CD4-positive, CD25-positive, alpha-beta regulatory T cell (primary cell): ENCODE measurements around the gene KCNQ1. TPM values are rescaled to one million over a fixed set of nuclear protein-coding genes. Genes with fewer than 3 reads are reported as not detected.

Source experiments
- ATAC-seq, 2 donors: fragments of 150-1000 bp; cut with Tn5 transposase; one replicate each; pipeline ENCODE4 v1.10.0; 2021; ENCODE audit warnings: low read depth in 2 of 2, moderate number of reproducible peaks in 2 of 2, moderate library complexity in 1 of 2
- DNase-seq, 3 donors: peaks; one replicate each; pipeline versions ENCODE4 v3.0.0 to v3.0.0-alpha.2; 2012 to 2022; ENCODE audit warnings: mixed read lengths in 1 of 3
- H3K27ac ChIP-seq: one replicate; pipeline ENCODE4 v1.7.0; 2013; ENCODE audit warnings: mild to moderate bottlenecking, low read length; ENCODE audit not compliant: insufficient read depth, poor library complexity, severe bottlenecking
- H3K27me3 ChIP-seq: one replicate; pipeline ENCODE4 v1.7.0; 2013; ENCODE audit warnings: low read length; ENCODE audit not compliant: control insufficient read depth, insufficient read depth
- H3K36me3 ChIP-seq: one replicate; pipeline ENCODE4 v1.7.0; 2013; ENCODE audit warnings: mild to moderate bottlenecking, low read length, moderate library complexity; ENCODE audit not compliant: control insufficient read depth, insufficient read depth
- H3K4me1 ChIP-seq: 2 replicates; pipeline ENCODE4 v1.7.0; 2013; ENCODE audit warnings: mild to moderate bottlenecking, low read length; ENCODE audit not compliant: insufficient read depth, control insufficient read depth, poor library complexity, severe bottlenecking
- H3K4me3 ChIP-seq: one replicate; pipeline ENCODE4 v1.7.0; 2013; ENCODE audit warnings: low read depth, mild to moderate bottlenecking, low read length, moderate library complexity
- H3K9me3 ChIP-seq, 2 experiments: 1 replicate in 1 of 2; 2 replicates in 1 of 2; pipeline ENCODE4 v1.7.0; 2013; ENCODE audit warnings: low read length in 2 of 2, mild to moderate bottlenecking in 1 of 2, moderate library complexity in 1 of 2; ENCODE audit not compliant: control insufficient read depth in 2 of 2
- H3K27ac Mint-ChIP-seq, 3 donors: one replicate each; pipeline ENCODE4 v1.8.0; 2020 to 2022; ENCODE audit warnings: mild to moderate bottlenecking in 3 of 3, mixed read lengths in 3 of 3, moderate library complexity in 2 of 3
- H3K27me3 Mint-ChIP-seq: one replicate; pipeline ENCODE4 v1.8.0; 2022; ENCODE audit warnings: mild to moderate bottlenecking, mixed read lengths
- H3K36me3 Mint-ChIP-seq: one replicate; pipeline ENCODE4 v1.8.0; 2020; ENCODE audit warnings: mixed read lengths
- H3K4me1 Mint-ChIP-seq, 4 donors: one replicate each; pipeline ENCODE4 v1.8.0; 2020 to 2022; ENCODE audit warnings: mixed read lengths in 4 of 4, mild to moderate bottlenecking in 1 of 4
- H3K4me3 Mint-ChIP-seq, 4 donors: one replicate each; pipeline ENCODE4 v1.8.0; 2020 to 2022; ENCODE audit warnings: mild to moderate bottlenecking in 4 of 4, mixed read lengths in 4 of 4, moderate library complexity in 3 of 4
- H3K9me3 Mint-ChIP-seq, 7 donors: one replicate each; pipeline ENCODE4 v1.8.0; 2020 to 2022; ENCODE audit warnings: mixed read lengths in 7 of 7, mild to moderate bottlenecking in 3 of 7, moderate library complexity in 2 of 7
- polyA plus RNA-seq, 4 donors: library from polyadenylated mRNA; unstranded; fragments of 300-500 nt; fragmentation: Illumina TruSeq; gene quantifications; one replicate each; pipeline ENCODE4 v1.2.3, GENCODE V29; 2021
- total RNA-seq: library from RNA; stranded (reverse); gene quantifications from one replicate; pipeline ENCODE4 v1.2.3, GENCODE V29; 2022

Gene KCNQ1
- total and polyA plus RNA-seq, 5 donors from 2014 or later: 5.5 to 13.4 (median 6.8) TPM

DNA sequence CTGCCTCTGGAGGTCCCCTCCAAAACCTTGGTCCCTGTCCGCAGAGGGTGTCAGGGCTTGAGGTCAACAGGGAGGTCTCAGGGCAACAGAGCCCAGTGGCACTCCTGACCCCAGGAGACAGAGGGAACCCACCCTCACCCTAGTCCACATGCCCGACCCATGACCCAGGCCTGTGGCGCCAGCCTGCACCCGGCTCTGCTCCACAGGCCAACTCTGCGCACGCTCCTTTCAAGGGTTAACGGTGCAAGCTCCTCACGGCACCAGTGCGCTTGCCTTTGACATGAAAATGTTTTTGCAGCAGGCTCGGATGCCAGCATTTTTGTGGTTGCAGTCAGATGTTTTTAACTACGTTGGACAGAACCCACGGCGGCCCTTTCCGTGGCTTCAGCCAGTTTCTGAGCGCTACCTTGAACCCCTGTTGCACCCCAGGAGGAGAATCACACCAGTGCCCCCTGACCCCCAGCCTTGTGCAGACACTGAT is 372.2 kb downstream of the KCNQ1 start:
- Histone ChIP-seq H3K27ac (no peak overlapping the region), H3K4me3 (no peak overlapping the region), H3K9me3 (peaks cover 4 to 23% of the 10 kb centered on the region in 2 experiments), H3K36me3 (no peaks in the 10 kb centered on the region), H3K27me3 (no peaks in the 10 kb centered on the region), H3K4me1 (peaks cover 6% of the 10 kb centered on the region)
- H3K4me1 Mint-ChIP-seq: peaks cover 0 to 8% (median 2%) of the 10 kb centered on the region in 4 donors
- no peak overlapping the region for H3K27ac Mint-ChIP-seq
- no peak overlapping the region for H3K4me3 Mint-ChIP-seq
- no peaks in the 10 kb centered on the region for H3K27me3 Mint-ChIP-seq
- ATAC-seq (no peak), DNase-seq (no peak)
- H3K36me3 Mint-ChIP-seq: peaks cover 16% of the 10 kb centered on the region
- peaks cover 0 to 38% (median 5%) of the 10 kb centered on the region in 7 donors for H3K9me3 Mint-ChIP-seq

DNA sequence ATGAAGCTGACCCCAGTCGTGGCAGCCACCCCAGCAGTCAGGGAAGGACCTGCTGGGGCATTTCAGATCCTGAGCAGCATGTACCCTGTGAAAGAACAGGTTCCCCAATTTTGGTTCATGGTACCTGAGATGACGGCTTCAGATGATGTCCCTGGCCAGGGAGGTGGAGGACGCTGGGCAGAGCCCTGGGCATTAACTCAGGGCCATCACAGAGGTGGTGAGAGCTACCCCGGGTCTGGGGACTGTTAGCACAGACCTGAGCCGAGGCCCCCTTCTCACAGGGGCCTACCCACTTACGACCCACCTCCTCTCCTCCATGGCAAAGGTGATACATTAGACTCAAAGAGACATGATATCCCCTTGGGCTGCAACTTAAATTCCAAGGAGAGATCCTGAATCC is 372.6 kb downstream of the KCNQ1 start:
- H3K27me3 Mint-ChIP-seq: no peaks in the 10 kb centered on the region
- Histone ChIP-seq H3K36me3 (no peaks in the 10 kb centered on the region), H3K27me3 (no peaks in the 10 kb centered on the region), H3K27ac (no peak overlapping the region), H3K9me3 (peaks cover 4 to 25% of the 10 kb centered on the region in 2 experiments), H3K4me1 (peaks cover 2% of the 10 kb centered on the region), H3K4me3 (no peak overlapping the region)
- no peak for DNase-seq
- H3K36me3 Mint-ChIP-seq: peaks cover 17% of the 10 kb centered on the region
- peaks cover 0 to 8% (median 2%) of the 10 kb centered on the region in 4 donors for H3K4me1 Mint-ChIP-seq
- no peak for ATAC-seq
- no peak overlapping the region for H3K4me3 Mint-ChIP-seq
- H3K9me3 Mint-ChIP-seq: peaks cover 0 to 42% (median 5%) of the 10 kb centered on the region in 7 donors
- H3K27ac Mint-ChIP-seq: no peak overlapping the region

DNA sequence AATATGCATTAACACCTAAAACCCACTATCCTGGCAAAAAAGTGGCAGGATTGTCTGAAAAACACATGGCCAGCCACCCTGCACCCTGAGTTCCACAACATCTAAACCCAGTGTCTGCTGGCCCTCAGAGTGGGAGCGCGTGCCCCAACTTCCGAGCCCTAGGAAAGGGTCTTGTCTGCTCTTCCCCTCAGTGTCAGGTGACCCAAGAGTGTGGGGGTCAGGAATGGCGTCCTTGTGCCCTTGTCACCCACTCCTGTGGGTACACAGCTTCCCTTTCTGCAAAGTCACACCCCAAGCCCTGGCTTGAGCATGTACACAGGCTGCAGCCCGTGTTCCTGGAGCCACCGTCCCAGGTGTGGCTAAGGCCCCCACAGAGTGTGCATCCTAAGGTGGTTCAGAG is 373.2 kb downstream of the KCNQ1 start:
- Mint-ChIP-seq H3K4me3 (no peak overlapping the region), H3K27ac (no peak overlapping the region), H3K36me3 (peaks cover 23% of the 10 kb centered on the region), H3K9me3 (peaks cover 0 to 46% (median 7%) of the 10 kb centered on the region in 7 donors), H3K4me1 (peaks cover 0 to 4% (median 2%) of the 10 kb centered on the region in 4 donors), H3K27me3 (no peaks in the 10 kb centered on the region)
- peaks cover 4 to 31% of the 10 kb centered on the region in 2 experiments for H3K9me3 ChIP-seq
- no peak for DNase-seq
- ATAC-seq: no peak
- H3K27ac ChIP-seq: no peak overlapping the region
- H3K4me1 ChIP-seq: no peaks in the 10 kb centered on the region
- H3K4me3 ChIP-seq: no peak overlapping the region
- no peaks in the 10 kb centered on the region for H3K27me3 ChIP-seq
- H3K36me3 ChIP-seq: no peaks in the 10 kb centered on the region

DNA sequence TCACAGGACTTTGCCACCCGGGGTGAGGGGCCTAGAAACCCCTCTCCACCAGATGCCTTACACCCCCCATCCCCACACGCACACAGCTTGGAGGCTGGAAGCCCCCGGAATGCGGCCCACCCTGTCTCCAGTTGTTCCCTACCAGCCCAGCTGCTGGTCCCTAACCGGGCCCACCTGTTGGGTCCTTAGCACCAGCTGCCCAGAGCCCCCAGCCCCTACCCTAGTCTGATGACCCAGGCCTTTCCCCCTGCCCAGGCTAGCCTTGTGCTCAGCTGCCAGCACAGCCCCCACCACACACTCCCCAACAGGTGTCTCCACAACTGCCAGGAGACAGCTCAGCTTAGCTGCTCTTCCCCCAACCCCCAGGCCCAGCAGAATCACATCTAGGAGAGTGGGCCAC is 373.7 kb downstream of the KCNQ1 start:
- Histone ChIP-seq H3K27ac (no peak overlapping the region), H3K27me3 (no peaks in the 10 kb centered on the region), H3K36me3 (no peaks in the 10 kb centered on the region), H3K4me3 (no peak overlapping the region), H3K9me3 (peaks cover 4 to 32% of the 10 kb centered on the region in 2 experiments), H3K4me1 (no peaks in the 10 kb centered on the region)
- ATAC-seq (no peak), DNase-seq (no peak)
- H3K27me3 Mint-ChIP-seq: no peaks in the 10 kb centered on the region
- no peak overlapping the region for H3K27ac Mint-ChIP-seq
- H3K36me3 Mint-ChIP-seq: peaks cover 28% of the 10 kb centered on the region
- peaks cover 0 to 46% (median 10%) of the 10 kb centered on the region in 7 donors for H3K9me3 Mint-ChIP-seq
- H3K4me3 Mint-ChIP-seq: no peak overlapping the region
- H3K4me1 Mint-ChIP-seq: peaks cover 0 to 4% (median 0%) of the 10 kb centered on the region in 4 donors

DNA sequence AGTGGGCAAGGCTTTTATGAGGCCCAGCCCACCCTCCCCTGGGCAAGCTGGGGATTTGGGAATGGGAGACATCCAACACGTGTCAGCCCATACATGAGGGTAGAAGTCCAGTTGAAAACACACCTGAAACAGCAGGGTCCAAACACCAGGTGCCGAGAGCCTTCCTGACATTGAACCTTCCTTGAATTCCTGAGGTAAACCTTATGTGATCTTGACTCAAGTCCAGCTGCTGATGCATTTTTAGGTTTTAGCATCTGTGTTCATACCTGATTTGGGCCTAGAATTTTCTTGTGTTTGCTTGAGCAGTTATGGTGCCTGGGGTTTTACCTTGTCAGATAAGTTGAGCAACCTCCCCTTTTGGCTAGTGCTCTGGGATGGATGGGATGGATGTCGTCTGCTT is 374.5 kb downstream of the KCNQ1 start:
- no peak overlapping the region for H3K27ac ChIP-seq
- Mint-ChIP-seq H3K27me3 (no peaks in the 10 kb centered on the region), H3K9me3 (peaks cover 0 to 46% (median 10%) of the 10 kb centered on the region in 7 donors), H3K36me3 (peaks cover 28% of the 10 kb centered on the region), H3K4me1 (peaks cover 0 to 4% (median 1%) of the 10 kb centered on the region in 4 donors), H3K27ac (no peak overlapping the region), H3K4me3 (no peak overlapping the region)
- no peaks in the 10 kb centered on the region for H3K4me1 ChIP-seq
- H3K27me3 ChIP-seq: no peaks in the 10 kb centered on the region
- H3K4me3 ChIP-seq: no peak overlapping the region
- peaks cover 4 to 32% of the 10 kb centered on the region in 2 experiments for H3K9me3 ChIP-seq
- DNase-seq: no peak
- no peaks in the 10 kb centered on the region for H3K36me3 ChIP-seq
- ATAC-seq: no peak

DNA sequence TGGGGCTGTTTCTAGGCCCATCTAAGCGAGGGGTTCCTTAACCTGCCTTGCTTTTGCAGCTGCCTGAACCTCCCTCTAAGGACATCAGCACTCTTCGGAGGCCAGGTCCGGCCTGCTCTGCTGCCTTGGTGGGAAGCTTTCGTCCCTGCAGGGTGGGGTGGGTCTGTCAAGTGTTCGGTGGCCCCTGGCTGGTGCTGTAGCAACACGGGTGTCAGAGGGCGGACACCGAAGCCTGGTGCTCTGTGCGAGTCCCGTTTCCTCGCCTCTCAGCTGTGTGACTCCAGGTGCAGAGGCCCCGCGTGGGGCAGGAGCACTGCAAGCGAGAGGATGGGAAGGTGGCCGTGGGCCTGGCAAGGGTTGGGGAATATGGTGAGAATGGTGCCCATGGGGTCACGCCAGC is 376.2 kb downstream of the KCNQ1 start:
- peaks cover 28% of the 10 kb centered on the region for H3K36me3 Mint-ChIP-seq
- DNase-seq (no peak), ATAC-seq (no peak)
- H3K27me3 Mint-ChIP-seq: no peaks in the 10 kb centered on the region
- no peak overlapping the region for H3K27ac Mint-ChIP-seq
- H3K9me3 Mint-ChIP-seq: peaks cover 0 to 44% (median 10%) of the 10 kb centered on the region in 7 donors
- no peaks in the 10 kb centered on the region for H3K4me1 ChIP-seq
- H3K27ac ChIP-seq: no peak overlapping the region
- no peaks in the 10 kb centered on the region for H3K27me3 ChIP-seq
- H3K9me3 ChIP-seq: peaks cover 4 to 23% of the 10 kb centered on the region in 2 experiments
- peaks cover 0 to 4% (median 2%) of the 10 kb centered on the region in 4 donors for H3K4me1 Mint-ChIP-seq
- no peak overlapping the region for H3K4me3 Mint-ChIP-seq
- H3K4me3 ChIP-seq: no peak overlapping the region
- no peaks in the 10 kb centered on the region for H3K36me3 ChIP-seq

DNA sequence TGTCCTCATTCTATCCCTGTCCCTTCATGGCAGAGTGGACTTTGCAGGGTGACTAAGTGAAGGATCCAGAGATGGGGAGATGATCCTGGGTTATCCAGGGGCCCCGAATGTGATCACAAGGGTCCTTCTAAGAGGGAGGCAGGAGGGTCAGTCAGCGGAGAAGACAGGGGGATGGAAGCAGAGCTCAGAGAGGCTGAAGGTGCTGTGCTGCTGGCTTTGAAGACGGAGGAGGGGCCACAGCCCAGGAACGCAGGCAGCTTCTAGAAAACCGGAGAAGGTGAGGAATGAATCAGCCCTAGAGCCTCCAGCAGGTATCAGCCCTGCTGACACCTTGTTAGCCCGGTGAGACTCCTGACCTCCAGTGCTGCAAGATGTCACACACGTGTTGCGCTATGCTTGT is 377.1 kb downstream of the KCNQ1 start:
- Histone ChIP-seq H3K4me1 (no peaks in the 10 kb centered on the region), H3K4me3 (no peak overlapping the region), H3K27ac (no peak overlapping the region), H3K36me3 (no peaks in the 10 kb centered on the region), H3K9me3 (peaks cover 4 to 19% of the 10 kb centered on the region in 2 experiments), H3K27me3 (no peaks in the 10 kb centered on the region)
- peaks cover 0 to 5% (median 2%) of the 10 kb centered on the region in 4 donors for H3K4me1 Mint-ChIP-seq
- DNase-seq (no peak), ATAC-seq (no peak)
- H3K27ac Mint-ChIP-seq: no peak overlapping the region
- no peak overlapping the region for H3K4me3 Mint-ChIP-seq
- H3K27me3 Mint-ChIP-seq: no peaks in the 10 kb centered on the region
- H3K36me3 Mint-ChIP-seq: peaks cover 31% of the 10 kb centered on the region
- peaks cover 0 to 37% (median 10%) of the 10 kb centered on the region in 7 donors for H3K9me3 Mint-ChIP-seq

DNA sequence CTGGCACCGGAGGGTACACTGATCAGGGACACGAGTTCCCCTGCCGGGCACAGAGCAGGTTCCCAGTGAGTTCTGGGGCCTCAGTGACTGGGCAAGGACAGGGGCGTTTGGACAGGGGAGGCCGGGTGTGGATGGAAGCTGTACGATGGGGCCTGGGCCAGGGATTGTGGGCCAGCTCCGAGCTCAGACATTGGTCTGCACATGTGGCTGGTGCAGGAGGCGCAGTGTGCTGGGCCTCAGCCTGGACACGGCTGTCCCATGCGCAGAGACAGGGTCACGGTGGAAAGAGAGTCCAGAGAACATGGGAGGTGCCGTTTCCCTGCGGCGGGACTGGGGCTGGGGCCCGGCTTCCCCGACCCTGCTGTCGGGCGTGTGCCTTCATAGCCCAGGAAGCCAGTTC is 380.0 kb downstream of the KCNQ1 start:
- DNase-seq (no peak), ATAC-seq (no peak)
- H3K36me3 Mint-ChIP-seq: peaks cover 47% of the 10 kb centered on the region
- no peaks in the 10 kb centered on the region for H3K27me3 ChIP-seq
- peaks cover 0 to 37% (median 12%) of the 10 kb centered on the region in 7 donors for H3K9me3 Mint-ChIP-seq
- no peak overlapping the region for H3K4me3 ChIP-seq
- peaks cover 4 to 20% of the 10 kb centered on the region in 2 experiments for H3K9me3 ChIP-seq
- no peaks in the 10 kb centered on the region for H3K27me3 Mint-ChIP-seq
- H3K4me1 Mint-ChIP-seq: peaks cover 0 to 5% (median 2%) of the 10 kb centered on the region in 4 donors
- no peak overlapping the region for H3K27ac Mint-ChIP-seq
- H3K36me3 ChIP-seq: no peaks in the 10 kb centered on the region
- H3K4me3 Mint-ChIP-seq: no peak overlapping the region
- H3K27ac ChIP-seq: no peak overlapping the region
- no peaks in the 10 kb centered on the region for H3K4me1 ChIP-seq
